K562 (cell line): Measurements from ENCODE around the gene SMAD7. TPM values are rescaled to one million over a fixed set of nuclear protein-coding genes. Genes with fewer than 3 reads are reported as not detected.
A peak's percentile ranks its signal among the peaks of the same experiment; 100 is the strongest.

Experiments used
- ATAC-seq: fragments of 200-7000 bp; cut with Tn5 transposase; 3 replicates; pipeline ENCODE4 v1.9.1; 2020; ENCODE audit warnings: moderate library complexity
- BruUV-seq: library from RNA; stranded (reverse); fragments of 400-500 nt; replicated peaks from 2 replicates; lab custom pipeline; 2021; lab: Mats Ljungman, UMichigan
- CTCF ChIA-PET: fragments of 300-600 bp; formaldehyde crosslinking; extraction: SDS; loops from one replicate; lab custom pipeline; 2021; ENCODE audit warnings: low intra/inter-chr PET ratio; lab: Yijun Ruan, JAX
- POLR2A ChIA-PET: fragments of 300-600, 350-650 bp; sonication (Branson Sonifier 250); formaldehyde crosslinking; extraction: SDS; loops from one replicate; lab custom pipeline; 2021; ENCODE audit warnings: antibody characterized with exemption, inconsistent platforms; lab: Yijun Ruan, JAX
- DNase-seq, 4 experiments: peaks; one replicate each; pipeline versions ENCODE4 v3.0.0 to v3.0.0-alpha.2; 2011 to 2018; ENCODE audit warnings: low spot score in 3 of 4, mixed read lengths in 3 of 4; ENCODE audit errors: extremely low read depth in 1 of 4
- FAIRE-seq: peaks from 2 replicates; lab custom pipeline; 2011; peaks lifted over from hg19 to GRCh38; lab: Jason Lieb, UNC
- H2AFZ ChIP-seq: 2 replicates; pipeline ENCODE4 v1.6.0; 2011; ENCODE audit warnings: low read depth, low read length, control low read depth, inconsistent platforms
- H3K27ac ChIP-seq: fragments of 200-600 bp; 3 replicates; pipeline ENCODE4 v1.8.0; 2011; ENCODE audit warnings: low read depth, mild to moderate bottlenecking, control low read depth, inconsistent platforms, low read length, moderate library complexity, mixed read lengths; ENCODE audit errors: extremely low read depth
- H3K27me3 ChIP-seq, 2 experiments: fragments of 300-600 bp in 1 of 2; 2 replicates in 1 of 2; 3 replicates in 1 of 2; pipeline versions ENCODE4 v1.6.0 to v1.8.0; 2011; ENCODE audit warnings: inconsistent platforms in 2 of 2, low read length in 2 of 2, mild to moderate bottlenecking in 1 of 2, mixed read lengths in 1 of 2, moderate library complexity in 1 of 2; ENCODE audit not compliant: control insufficient read depth in 2 of 2, insufficient read depth in 2 of 2
- H3K36me3 ChIP-seq: fragments of 300-600 bp; 3 replicates; pipeline ENCODE4 v1.8.0; 2011; ENCODE audit warnings: mild to moderate bottlenecking, low read length, inconsistent platforms; ENCODE audit not compliant: control insufficient read depth, insufficient read depth
- H3K4me1 ChIP-seq, 2 experiments: fragments of 200-600 bp in 1 of 2; replicated peaks in 1 of 2; 2 replicates in 1 of 2; 3 replicates in 1 of 2; pipeline versions ENCODE4 v1.5.1 to v1.8.0; 2011; ENCODE audit warnings: inconsistent platforms in 2 of 2, low read length in 2 of 2, mild to moderate bottlenecking in 1 of 2, mixed read lengths in 1 of 2, moderate library complexity in 1 of 2; ENCODE audit not compliant: control insufficient read depth in 2 of 2, insufficient read depth in 2 of 2
- H3K4me2 ChIP-seq: 2 replicates; pipeline ENCODE4 v1.6.1; 2011; ENCODE audit warnings: low read length, control low read depth, inconsistent platforms, mixed read lengths; ENCODE audit not compliant: insufficient read depth
- H3K4me3 ChIP-seq: fragments of 200-600 bp; sonication (generic), shearing (Covaris generic); 2 replicates; pipeline ENCODE4 v1.5.1; 2016; ENCODE audit warnings: control low read depth, inconsistent platforms
- H3K79me2 ChIP-seq: fragments of 200-600 bp; 3 replicates; pipeline ENCODE4 v1.8.0; 2011; ENCODE audit warnings: low read length, inconsistent platforms; ENCODE audit not compliant: control insufficient read depth, insufficient read depth
- H3K9ac ChIP-seq, 2 experiments: 2 replicates each; pipeline versions ENCODE4 v1.6.0 to v1.6.1; 2011; ENCODE audit warnings: low read depth in 2 of 2, low read length in 2 of 2, control low read depth in 1 of 2, inconsistent platforms in 1 of 2, mild to moderate bottlenecking in 1 of 2, mixed read lengths in 1 of 2; ENCODE audit not compliant: insufficient read depth in 1 of 2
- H3K9me1 ChIP-seq: one replicate; pipeline ENCODE4 v1.6.0; 2011; ENCODE audit warnings: inconsistent platforms, mild to moderate bottlenecking, low read length, moderate library complexity; ENCODE audit not compliant: control insufficient read depth, insufficient read depth
- H3K9me3 ChIP-seq: replicated peaks from 2 replicates; pipeline ENCODE4 v1.5.1; 2011; ENCODE audit warnings: low read depth, low read length, inconsistent platforms; ENCODE audit not compliant: control insufficient read depth, insufficient read depth
- H4K20me1 ChIP-seq: replicated peaks from 2 replicates; pipeline ENCODE4 v1.6.1; 2011; ENCODE audit warnings: low read length, inconsistent platforms, mixed read lengths; ENCODE audit not compliant: control insufficient read depth, insufficient read depth
- ADNP ChIP-seq: fragments of 200-800 bp; sonication (Bioruptor generic); IDR thresholded peaks from 2 replicates; pipeline ENCODE4 v1.6.1; 2016; ENCODE audit warnings: missing genetic modification characterization, missing compliant biosample characterization
- DMBX1 ChIP-seq: fragments of 250-450 bp; sonication (Bioruptor Pico); IDR thresholded peaks from 2 replicates; pipeline ENCODE4 v1.8.0; 2022; ENCODE audit warnings: inconsistent platforms, mild to moderate bottlenecking, moderate library complexity, borderline replicate concordance
- JUND ChIP-seq, 2 experiments: IDR thresholded peaks; 2 replicates in 1 of 2; 3 replicates in 1 of 2; pipeline ENCODE4 v1.6.1; 2011; ENCODE audit warnings: borderline replicate concordance in 2 of 2, low read depth in 2 of 2, low read length in 2 of 2, improper control_type of control experiment in 1 of 2, missing biosample characterization in 1 of 2, missing genetic modification characterization in 1 of 2, missing genetic modification reagents in 1 of 2
- NR4A1 ChIP-seq, 2 experiments: fragments of 250-450 bp in 1 of 2; fragments of 450-650 bp in 1 of 2; sonication (Bioruptor Pico) in 1 of 2; IDR thresholded peaks; 2 replicates each; pipeline versions ENCODE4 v1.4.0 to v1.6.1; 2016 to 2020; ENCODE audit warnings: mild to moderate bottlenecking in 2 of 2, missing compliant biosample characterization in 1 of 2, missing genetic modification characterization in 1 of 2, moderate library complexity in 1 of 2
- NUFIP1 ChIP-seq: fragments of 450-650 bp; IDR thresholded peaks from 2 replicates; pipeline ENCODE4 v1.6.1; 2018; ENCODE audit not compliant: partially characterized antibody
- TARDBP ChIP-seq: fragments of 450-650 bp; IDR thresholded peaks from 2 replicates; pipeline ENCODE4 v1.6.1; 2016
- ZNF311 ChIP-seq: fragments of 250-450 bp; sonication (Bioruptor Pico); IDR thresholded peaks from 2 replicates; pipeline ENCODE4 v1.4.0; 2020; ENCODE audit warnings: mild to moderate bottlenecking, moderate library complexity
- ZNF79 ChIP-seq: fragments of 250-450 bp; sonication (Bioruptor Pico); IDR thresholded peaks from 2 replicates; pipeline ENCODE4 v1.4.0; 2020; ENCODE audit warnings: low read depth, mild to moderate bottlenecking, moderate library complexity
- WGBS: fragments of 100-300 bp; shearing (Covaris generic); methylation state at CpG from one replicate; pipeline ENCODE4 v1.1.6; 2016; ENCODE audit warnings: low coverage, mixed read lengths; ENCODE audit not compliant: insufficient coverage; ENCODE audit errors: missing lambda C conversion rate; 5-methylcytosine and 5-hydroxymethylcytosine counted together
- in situ Hi-C: fragments of 300-500 bp; cut with MboI; formaldehyde crosslinking; loops from 4 replicates; pipeline ENCODE4 v1.15.0; 2018; ENCODE audit warnings: inconsistent platforms, mixed read lengths
- intact Hi-C: fragments of 100-400 bp; cut with micrococcal nuclease; formaldehyde crosslinking; loops from 2 replicates; pipeline ENCODE4 v1.14.2; 2022
- polyA plus RNA-seq, 8 experiments: library from polyadenylated mRNA; depleted of rRNA in 4 of 8; stranded (reverse) in 5 of 8; unstranded in 3 of 8; fragments of >200 nt; fragmentation: Nextera tagmentation in 2 of 8; fragmentation: Illumina TruSeq in 1 of 8; extraction: Ambion mirVana in 2 of 8; extraction: Trizol in 1 of 8; gene quantifications; 2 replicates each; pipeline versions ENCODE4 v1.2.1 to v1.2.3, GENCODE V29; 2011 to 2014; ENCODE audit warnings: inconsistent platforms in 1 of 8, missing spikeins in 1 of 8
- total RNA-seq, 7 experiments: library from RNA; depleted of rRNA in 6 of 7; stranded (reverse); fragments of >200 nt in 6 of 7; fragmentation: Illumina TruSeq in 2 of 7; extraction: Trizol in 2 of 7; gene quantifications; 2 replicates each; pipeline versions ENCODE4 v1.2.1 to v1.2.3, GENCODE V29; 2011 to 2021; ENCODE audit warnings: low replicate concordance in 1 of 7
- TF ChIP-seq, protein P1 (sequence below): IDR thresholded peaks from 2 replicates; pipeline ENCODE4 v1.6.1; 2011; ENCODE audit not compliant: insufficient read length; ENCODE audit errors: extremely low read depth
- TF ChIP-seq, protein P2 (sequence below), 2 experiments: fragments of 450-650 bp in 1 of 2; sonication (generic) in 1 of 2; formaldehyde crosslinking in 1 of 2; IDR thresholded peaks in 1 of 2; conservative IDR thresholded peaks in 1 of 2; 2 replicates each; pipeline versions ENCODE4 v1.6.1 to v1.8.1; 2016 to 2023; ENCODE audit warnings: mild to moderate bottlenecking in 2 of 2, moderate library complexity in 2 of 2, inconsistent platforms in 1 of 2, missing genetic modification reagents in 1 of 2
- TF ChIP-seq, protein P3 (sequence below): fragments of 450-650 bp; IDR thresholded peaks from 2 replicates; pipeline ENCODE4 v1.6.1; 2017; ENCODE audit warnings: antibody characterized with exemption, mild to moderate bottlenecking

SMAD7 gene
- total and polyA plus RNA-seq, 9 of the 15 experiments (the other 6 are each of a cell fraction or from before 2014, with no cell fraction given) = 0.13 to 3.0 (median 1.6) TPM

DNA sequence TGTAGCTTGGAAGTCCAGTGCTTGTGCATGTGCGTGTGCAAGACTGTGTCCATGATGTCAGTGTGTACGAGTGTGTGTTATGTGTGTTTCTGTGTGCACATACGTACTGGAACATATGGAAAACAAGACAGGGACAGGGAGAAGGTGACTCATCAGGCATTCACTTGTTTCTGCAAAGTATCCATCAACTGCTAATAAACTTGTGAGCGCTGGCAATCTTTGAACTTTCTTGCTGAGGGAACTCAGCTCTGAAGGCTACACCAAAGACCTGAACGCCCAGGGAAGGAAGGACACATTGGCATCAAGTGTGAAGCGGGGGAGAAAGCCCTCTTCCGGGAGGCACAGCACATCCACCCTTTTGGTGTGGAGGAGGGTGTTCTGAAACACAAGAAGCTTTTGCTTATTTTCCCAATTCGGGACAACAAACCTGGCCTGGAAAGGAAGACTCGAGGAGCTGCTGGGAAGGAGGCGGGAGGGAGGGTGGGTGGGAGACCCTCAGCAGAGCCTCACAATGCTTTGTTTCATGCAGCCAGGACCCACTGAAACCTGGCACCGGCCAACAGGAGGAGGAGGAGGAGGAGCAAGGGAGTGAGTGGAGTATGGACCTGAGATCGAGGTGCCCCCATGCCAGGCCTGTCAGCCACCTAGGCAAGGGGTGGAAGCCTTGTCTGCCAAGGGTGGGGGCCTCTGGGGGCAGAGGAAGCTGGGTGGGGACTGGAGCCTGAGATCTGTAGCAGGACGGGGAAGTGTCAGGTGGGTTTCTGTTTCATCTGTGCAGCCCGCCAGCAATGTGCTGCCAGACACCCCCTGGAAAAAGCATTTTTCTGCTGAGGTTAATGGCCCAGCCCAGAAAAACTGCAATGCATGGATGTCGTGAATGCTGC is 26.8 kb downstream of the SMAD7 start:
- FAIRE-seq = peak; percentile 46
- peak overlapping the region; percentile 59 to 87; a peak in 3 of 4 replicates for H3K9ac ChIP-seq
- H4K20me1 ChIP-seq = no peaks in the 10 kb centered on the region
- H2AFZ ChIP-seq = peak overlapping the region; percentile 91
- ChIA-PET CTCF (no interaction called here), POLR2A (interaction anchor here (2.1 kb wide), 1 partner anchor 8 kb away, joined by 5 read pairs; no protein-coding TSS in a partner anchor)
- H3K4me2 ChIP-seq = peak overlapping the region; percentile 66
- no peaks in the 10 kb centered on the region; the same call in 2 of the 3 replicates for H3K79me2 ChIP-seq
- H3K9me3 ChIP-seq = no peaks in the 10 kb centered on the region
- H3K27me3 ChIP-seq = no peaks in the 10 kb centered on the region
- H3K4me1 ChIP-seq = peaks cover 35 to 37% of the 10 kb centered on the region in 2 experiments
- ATAC-seq = no peak; the same call in 2 of the 3 replicates
- peak overlapping the region; percentile 65 for H3K27ac ChIP-seq
- 48% methylated on average over 10 of the region's 15 CpGs for WGBS
- no TSS peak for BruUV-seq
- no peaks in the 10 kb centered on the region; the same call in 2 of the 3 replicates for H3K36me3 ChIP-seq
- in situ Hi-C loops = no loop called here
- intact Hi-C loops = no loop called here
- H3K9me1 ChIP-seq = no peaks in the 10 kb centered on the region
- no peak for DNase-seq
- no peak overlapping the region for H3K4me3 ChIP-seq
- TF ChIP-seq DMBX1 (CRISPR knock-in tag) (peak; percentile 52; the same call in 1 of the 2 replicates), JUND (IDR thresholded peaks at IDR 0.05; ENCODE audit: borderline replicate concordance, low read depth, low read length) (peak; percentile 62; the same call in 1 of the 2 replicates), JUND (tag; IDR thresholded peaks at IDR 0.05; ENCODE audit: borderline replicate concordance, low read depth, low read length) (peak; percentile 53; the same call in 1 of the 3 replicates), NUFIP1 (no peak), TARDBP (no peak), ADNP (tag) (no peak), ZNF311 (peak; percentile 50; the same call in 1 of the 2 replicates), ZNF79 (CRISPR knock-in tag) (0 out of 2 replicates have a peak, but pooled peaks have one; percentile 45), NR4A1 (CRISPR knock-in tag; IDR thresholded peaks at IDR 0.05) (no peak), NR4A1 (tag; IDR thresholded peaks at IDR 0.05) (0 out of 2 replicates have a peak, but pooled peaks have one; percentile 24)
- TF ChIP-seq, protein P1, sequence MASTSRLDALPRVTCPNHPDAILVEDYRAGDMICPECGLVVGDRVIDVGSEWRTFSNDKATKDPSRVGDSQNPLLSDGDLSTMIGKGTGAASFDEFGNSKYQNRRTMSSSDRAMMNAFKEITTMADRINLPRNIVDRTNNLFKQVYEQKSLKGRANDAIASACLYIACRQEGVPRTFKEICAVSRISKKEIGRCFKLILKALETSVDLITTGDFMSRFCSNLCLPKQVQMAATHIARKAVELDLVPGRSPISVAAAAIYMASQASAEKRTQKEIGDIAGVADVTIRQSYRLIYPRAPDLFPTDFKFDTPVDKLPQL = no peak
- TF ChIP-seq, protein P2, sequence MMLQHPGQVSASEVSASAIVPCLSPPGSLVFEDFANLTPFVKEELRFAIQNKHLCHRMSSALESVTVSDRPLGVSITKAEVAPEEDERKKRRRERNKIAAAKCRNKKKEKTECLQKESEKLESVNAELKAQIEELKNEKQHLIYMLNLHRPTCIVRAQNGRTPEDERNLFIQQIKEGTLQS (IDR thresholded peaks at IDR 0.05) = peak; percentile 85
- TF ChIP-seq, protein P2 (CRISPR knock-in tag; conservative IDR thresholded peaks at IDR 0.05) = no peak
- TF ChIP-seq, protein P3, sequence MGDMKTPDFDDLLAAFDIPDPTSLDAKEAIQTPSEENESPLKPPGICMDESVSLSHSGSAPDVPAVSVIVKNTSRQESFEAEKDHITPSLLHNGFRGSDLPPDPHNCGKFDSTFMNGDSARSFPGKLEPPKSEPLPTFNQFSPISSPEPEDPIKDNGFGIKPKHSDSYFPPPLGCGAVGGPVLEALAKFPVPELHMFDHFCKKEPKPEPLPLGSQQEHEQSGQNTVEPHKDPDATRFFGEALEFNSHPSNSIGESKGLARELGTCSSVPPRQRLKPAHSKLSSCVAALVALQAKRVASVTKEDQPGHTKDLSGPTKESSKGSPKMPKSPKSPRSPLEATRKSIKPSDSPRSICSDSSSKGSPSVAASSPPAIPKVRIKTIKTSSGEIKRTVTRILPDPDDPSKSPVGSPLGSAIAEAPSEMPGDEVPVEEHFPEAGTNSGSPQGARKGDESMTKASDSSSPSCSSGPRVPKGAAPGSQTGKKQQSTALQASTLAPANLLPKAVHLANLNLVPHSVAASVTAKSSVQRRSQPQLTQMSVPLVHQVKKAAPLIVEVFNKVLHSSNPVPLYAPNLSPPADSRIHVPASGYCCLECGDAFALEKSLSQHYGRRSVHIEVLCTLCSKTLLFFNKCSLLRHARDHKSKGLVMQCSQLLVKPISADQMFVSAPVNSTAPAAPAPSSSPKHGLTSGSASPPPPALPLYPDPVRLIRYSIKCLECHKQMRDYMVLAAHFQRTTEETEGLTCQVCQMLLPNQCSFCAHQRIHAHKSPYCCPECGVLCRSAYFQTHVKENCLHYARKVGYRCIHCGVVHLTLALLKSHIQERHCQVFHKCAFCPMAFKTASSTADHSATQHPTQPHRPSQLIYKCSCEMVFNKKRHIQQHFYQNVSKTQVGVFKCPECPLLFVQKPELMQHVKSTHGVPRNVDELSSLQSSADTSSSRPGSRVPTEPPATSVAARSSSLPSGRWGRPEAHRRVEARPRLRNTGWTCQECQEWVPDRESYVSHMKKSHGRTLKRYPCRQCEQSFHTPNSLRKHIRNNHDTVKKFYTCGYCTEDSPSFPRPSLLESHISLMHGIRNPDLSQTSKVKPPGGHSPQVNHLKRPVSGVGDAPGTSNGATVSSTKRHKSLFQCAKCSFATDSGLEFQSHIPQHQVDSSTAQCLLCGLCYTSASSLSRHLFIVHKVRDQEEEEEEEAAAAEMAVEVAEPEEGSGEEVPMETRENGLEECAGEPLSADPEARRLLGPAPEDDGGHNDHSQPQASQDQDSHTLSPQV = peak; percentile 57
